H1 (cell line): ENCODE data around the gene DTWD2. TPM values are rescaled to one million over a fixed set of nuclear protein-coding genes. Genes with fewer than 3 reads are reported as not detected.

Experiments
- GABPA ChIP-seq: IDR thresholded peaks from 2 replicates; pipeline ENCODE4 v1.6.1; 2011; ENCODE audit warnings: mild to moderate bottlenecking, low read length, moderate library complexity, borderline replicate concordance; ENCODE audit not compliant: insufficient read depth
- SP1 ChIP-seq: IDR thresholded peaks from 2 replicates; pipeline ENCODE4 v1.6.1; 2011; ENCODE audit warnings: low read depth, low read length
- polyA plus RNA-seq, 7 experiments: library from polyadenylated mRNA; depleted of rRNA in 3 of 7; stranded (reverse) in 5 of 7; unstranded in 2 of 7; fragments of >200 nt in 5 of 7; fragments of 200-250 nt in 2 of 7; gene quantifications; 1 replicate in 5 of 7; 2 replicates in 1 of 7; 4 replicates in 1 of 7; pipeline versions ENCODE4 v1.2.1 to v1.2.3, GENCODE V29; 2011 to 2013; ENCODE audit warnings: missing spikeins in 2 of 7, mixed read lengths in 2 of 7
- total RNA-seq: library from RNA; stranded (reverse); fragmentation: NEBNext Ultra II Directional; extraction: Animal tissue kit (Norgen Biotek cat#: 25700); gene quantifications from 2 replicates; pipeline ENCODE4 v1.2.1, GENCODE V29; 2021
- TF ChIP-seq, protein P1 (sequence below): IDR thresholded peaks from 2 replicates; pipeline ENCODE4 v1.6.1; 2011; ENCODE audit warnings: low read length, improper control_type of control experiment

The DTWD2 gene
- total and polyA plus RNA-seq, 2 of the 8 experiments (the other 6 are each of a cell fraction or from before 2014, with no cell fraction given): 4.3 to 17.1 TPM

- TF ChIP-seq GABPA (no peak), SP1 (no peak)
- TF ChIP-seq, protein P1, sequence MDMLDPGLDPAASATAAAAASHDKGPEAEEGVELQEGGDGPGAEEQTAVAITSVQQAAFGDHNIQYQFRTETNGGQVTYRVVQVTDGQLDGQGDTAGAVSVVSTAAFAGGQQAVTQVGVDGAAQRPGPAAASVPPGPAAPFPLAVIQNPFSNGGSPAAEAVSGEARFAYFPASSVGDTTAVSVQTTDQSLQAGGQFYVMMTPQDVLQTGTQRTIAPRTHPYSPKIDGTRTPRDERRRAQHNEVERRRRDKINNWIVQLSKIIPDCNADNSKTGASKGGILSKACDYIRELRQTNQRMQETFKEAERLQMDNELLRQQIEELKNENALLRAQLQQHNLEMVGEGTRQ: no peak
Observed at GRCh38 chr5:118960557-118960956, 27.8 kb downstream of the DTWD2 start (continued).
